ENCODE results near the gene PFKL.

DNA sequence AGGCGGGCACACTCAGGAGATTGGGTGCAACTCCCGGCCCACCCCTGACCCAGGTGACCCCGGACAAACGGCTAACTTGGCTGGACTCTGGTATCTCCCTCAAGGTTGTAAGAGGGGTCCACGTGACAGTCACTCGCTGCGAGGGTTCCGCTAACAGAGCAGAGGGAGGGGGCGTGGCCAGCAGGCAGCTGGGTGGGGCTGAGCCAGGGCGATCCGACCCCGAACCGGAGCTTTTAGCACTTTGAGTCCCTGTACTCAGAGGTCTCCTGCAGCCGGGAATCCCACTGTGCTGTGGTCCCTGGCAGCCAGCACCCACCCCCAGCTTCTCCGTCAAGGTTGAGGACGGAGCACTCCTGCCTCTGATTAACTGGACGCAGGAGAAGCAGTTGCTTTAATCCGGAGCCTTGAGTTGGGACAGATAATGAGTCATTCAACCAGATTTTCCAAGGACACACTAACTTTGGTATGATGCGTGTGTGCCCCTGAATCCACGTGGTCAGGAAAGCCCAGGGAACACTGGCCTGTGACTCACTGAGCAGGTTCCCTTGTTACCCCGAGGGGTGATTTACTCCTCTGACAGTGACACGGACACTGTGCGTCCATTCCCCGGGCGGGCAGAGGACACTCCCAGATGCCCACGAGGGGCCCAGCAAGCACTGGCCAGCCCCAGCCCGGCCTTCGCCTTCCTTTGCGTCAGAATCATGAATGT is 70.3 kb downstream of the PFKL start:
- TF ChIP-seq, protein P1, sequence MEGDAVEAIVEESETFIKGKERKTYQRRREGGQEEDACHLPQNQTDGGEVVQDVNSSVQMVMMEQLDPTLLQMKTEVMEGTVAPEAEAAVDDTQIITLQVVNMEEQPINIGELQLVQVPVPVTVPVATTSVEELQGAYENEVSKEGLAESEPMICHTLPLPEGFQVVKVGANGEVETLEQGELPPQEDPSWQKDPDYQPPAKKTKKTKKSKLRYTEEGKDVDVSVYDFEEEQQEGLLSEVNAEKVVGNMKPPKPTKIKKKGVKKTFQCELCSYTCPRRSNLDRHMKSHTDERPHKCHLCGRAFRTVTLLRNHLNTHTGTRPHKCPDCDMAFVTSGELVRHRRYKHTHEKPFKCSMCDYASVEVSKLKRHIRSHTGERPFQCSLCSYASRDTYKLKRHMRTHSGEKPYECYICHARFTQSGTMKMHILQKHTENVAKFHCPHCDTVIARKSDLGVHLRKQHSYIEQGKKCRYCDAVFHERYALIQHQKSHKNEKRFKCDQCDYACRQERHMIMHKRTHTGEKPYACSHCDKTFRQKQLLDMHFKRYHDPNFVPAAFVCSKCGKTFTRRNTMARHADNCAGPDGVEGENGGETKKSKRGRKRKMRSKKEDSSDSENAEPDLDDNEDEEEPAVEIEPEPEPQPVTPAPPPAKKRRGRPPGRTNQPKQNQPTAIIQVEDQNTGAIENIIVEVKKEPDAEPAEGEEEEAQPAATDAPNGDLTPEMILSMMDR (IDR thresholded peaks at IDR 0.05; ENCODE audit: control extremely low read depth in 1 of 3, insufficient read depth in 1 of 3, low read depth in 1 of 3, low read length in 3 of 3), result no peak
- TF ChIP-seq TAF1 (IDR thresholded peaks at IDR 0.05; ENCODE audit: low read depth, low read length) (no peak), POLR2A (IDR thresholded peaks at IDR 0.05; ENCODE audit: control extremely low read depth in 1 of 2, low read depth in 2 of 2, low read length in 2 of 2) (no peak), RAD21 (IDR thresholded peaks at IDR 0.05 in 1 of 2, conservative IDR thresholded peaks at IDR 0.05 in 1 of 2; ENCODE audit: low read depth in 2 of 2, low read length in 2 of 2) (no peak), SIX5 (IDR thresholded peaks at IDR 0.05; ENCODE audit: low read depth, low read length) (no peak), BACH1 (IDR thresholded peaks at IDR 0.05; ENCODE audit: low read length) (no peak), POLR2AphosphoS5 (IDR thresholded peaks at IDR 0.05; ENCODE audit: low read depth, low read length) (no peak), MAX (IDR thresholded peaks at IDR 0.05) (peak; percentile 29), TEAD4 (IDR thresholded peaks at IDR 0.05; ENCODE audit: low read depth, low read length) (no peak), CEBPB (IDR thresholded peaks at IDR 0.05; ENCODE audit: low read depth, low read length) (no peak)

Data from H1 (cell line).